Measurements from ENCODE around the gene MANSC4. TPM values are rescaled to one million over a fixed set of nuclear protein-coding genes. Genes with fewer than 3 reads are reported as not detected.
A peak's percentile ranks its signal among the peaks of the same experiment; 100 is the strongest.
"Not testable (repeated sequence)": the region's sequence is repeated elsewhere in the genome, so short reads cannot be mapped to it uniquely, and the experiment has no call there.

Gene MANSC4

GRCh38 chr12:27747111-27747820 is 32.8 kb downstream of the MANSC4 start:
- peak overlapping the region; percentile 1 for H3K4me3 ChIP-seq (ENCODE audit: low read length)
- H3K36me3 ChIP-seq (ENCODE audit: insufficient read depth, low read length) = peaks cover 21% of the 10 kb centered on the region
- peak overlapping the region; percentile 56 for H3K4me2 ChIP-seq (ENCODE audit: low read length)
- peak overlapping the region; percentile 65 for H3K9ac ChIP-seq (ENCODE audit: low read depth, low read length)
- peaks cover 28% of the 10 kb centered on the region for H3K4me1 ChIP-seq (ENCODE audit: control insufficient read depth, insufficient read depth, low read length)
- no peaks in the 10 kb centered on the region for H3K9me3 ChIP-seq (replicated peaks; ENCODE audit: low read length)
- no peaks in the 10 kb centered on the region for H3K27me3 ChIP-seq (ENCODE audit: control insufficient read depth, insufficient read depth, low read length)

- H3K36me3 ChIP-seq (ENCODE audit: insufficient read depth, low read length) = peaks cover 20% of the 10 kb centered on the region
- peaks cover 28% of the 10 kb centered on the region for H3K4me1 ChIP-seq (ENCODE audit: control insufficient read depth, insufficient read depth, low read length)
- H3K9me3 ChIP-seq (replicated peaks; ENCODE audit: low read length); H3K9ac ChIP-seq (ENCODE audit: low read depth, low read length); H3K4me2 ChIP-seq (ENCODE audit: low read length); H3K27me3 ChIP-seq (ENCODE audit: control insufficient read depth, insufficient read depth, low read length); H3K4me3 ChIP-seq (ENCODE audit: low read length): not testable (repeated sequence)
Observed at GRCh38 chr12:27745734-27746133, 34.3 kb downstream of the MANSC4 start.

- Histone ChIP-seq H3K9me3 (replicated peaks; ENCODE audit: low read length) (no peaks in the 10 kb centered on the region), H3K9ac (ENCODE audit: low read depth, low read length) (no peak overlapping the region), H3K36me3 (ENCODE audit: insufficient read depth, low read length) (peaks cover 19% of the 10 kb centered on the region), H3K4me3 (ENCODE audit: low read length) (no peak overlapping the region), H3K4me2 (ENCODE audit: low read length) (no peak overlapping the region), H3K27me3 (ENCODE audit: control insufficient read depth, insufficient read depth, low read length) (no peaks in the 10 kb centered on the region), H3K4me1 (ENCODE audit: control insufficient read depth, insufficient read depth, low read length) (peaks cover 26% of the 10 kb centered on the region)
Observed at GRCh38 chr12:27743601-27744000, 36.4 kb downstream of the MANSC4 start.

- H3K27me3 ChIP-seq (ENCODE audit: control insufficient read depth, insufficient read depth, low read length); H3K4me3 ChIP-seq (ENCODE audit: low read length); H3K9ac ChIP-seq (ENCODE audit: low read depth, low read length); H3K4me2 ChIP-seq (ENCODE audit: low read length); H3K9me3 ChIP-seq (replicated peaks; ENCODE audit: low read length); H3K4me1 ChIP-seq (ENCODE audit: control insufficient read depth, insufficient read depth, low read length): not testable (repeated sequence)
- peaks cover 35% of the 10 kb centered on the region for H3K36me3 ChIP-seq (ENCODE audit: insufficient read depth, low read length)
Observed at GRCh38 chr12:27734321-27734720, 45.7 kb downstream of the MANSC4 start.

GRCh38 chr12:27733791-27734190 is 46.2 kb downstream of the MANSC4 start:
- H3K4me1 ChIP-seq (ENCODE audit: control insufficient read depth, insufficient read depth, low read length) = no peaks in the 10 kb centered on the region
- H3K27me3 ChIP-seq (ENCODE audit: control insufficient read depth, insufficient read depth, low read length) = no peaks in the 10 kb centered on the region
- no peaks in the 10 kb centered on the region for H3K9me3 ChIP-seq (replicated peaks; ENCODE audit: low read length)
- H3K36me3 ChIP-seq (ENCODE audit: insufficient read depth, low read length) = peaks cover 35% of the 10 kb centered on the region
- H3K4me2 ChIP-seq (ENCODE audit: low read length) = no peak overlapping the region
- H3K9ac ChIP-seq (ENCODE audit: low read depth, low read length) = no peak overlapping the region
- no peak overlapping the region for H3K4me3 ChIP-seq (ENCODE audit: low read length)

- no peak overlapping the region for H3K9ac ChIP-seq (ENCODE audit: low read depth, low read length)
- peaks cover 36% of the 10 kb centered on the region for H3K36me3 ChIP-seq (ENCODE audit: insufficient read depth, low read length)
Observed at GRCh38 chr12:27733052-27733656, 46.9 kb downstream of the MANSC4 start.

GRCh38 chr12:27732281-27732680 is 47.8 kb downstream of the MANSC4 start:
- Histone ChIP-seq H3K36me3 (ENCODE audit: insufficient read depth, low read length) (peaks cover 28% of the 10 kb centered on the region), H3K9me3 (replicated peaks; ENCODE audit: low read length) (no peaks in the 10 kb centered on the region), H3K4me2 (ENCODE audit: low read length) (no peak overlapping the region), H3K4me3 (ENCODE audit: low read length) (no peak overlapping the region), H3K27me3 (ENCODE audit: control insufficient read depth, insufficient read depth, low read length) (no peaks in the 10 kb centered on the region), H3K9ac (ENCODE audit: low read depth, low read length) (no peak overlapping the region), H3K4me1 (ENCODE audit: control insufficient read depth, insufficient read depth, low read length) (no peaks in the 10 kb centered on the region)

More at GRCh38 chr12:27733052-27733656, 46.9 kb downstream of the MANSC4 start:
- no peaks in the 10 kb centered on the region for H3K9me3 ChIP-seq (replicated peaks; ENCODE audit: low read length)
- H3K4me3 ChIP-seq (ENCODE audit: low read length) = no peak overlapping the region
- no peaks in the 10 kb centered on the region for H3K4me1 ChIP-seq (ENCODE audit: control insufficient read depth, insufficient read depth, low read length)
- H3K4me2 ChIP-seq (ENCODE audit: low read length) = no peak overlapping the region
- H3K27me3 ChIP-seq (ENCODE audit: control insufficient read depth, insufficient read depth, low read length) = no peaks in the 10 kb centered on the region

- Histone ChIP-seq H3K36me3 (ENCODE audit: insufficient read depth, low read length) (peaks cover 28% of the 10 kb centered on the region), H3K27me3 (ENCODE audit: control insufficient read depth, insufficient read depth, low read length) (no peaks in the 10 kb centered on the region), H3K4me1 (ENCODE audit: control insufficient read depth, insufficient read depth, low read length) (no peaks in the 10 kb centered on the region), H3K4me3 (ENCODE audit: low read length) (no peak overlapping the region), H3K9me3 (replicated peaks; ENCODE audit: low read length) (no peaks in the 10 kb centered on the region), H3K4me2 (ENCODE audit: low read length) (no peak overlapping the region), H3K9ac (ENCODE audit: low read depth, low read length) (no peak overlapping the region)
Observed at GRCh38 chr12:27730097-27730588, 49.9 kb downstream of the MANSC4 start.

- H3K4me1 ChIP-seq (ENCODE audit: control insufficient read depth, insufficient read depth, low read length) = no peaks in the 10 kb centered on the region
- no peak overlapping the region for H3K4me3 ChIP-seq (ENCODE audit: low read length)
- H3K9ac ChIP-seq (ENCODE audit: low read depth, low read length) = no peak overlapping the region
- peaks cover 29% of the 10 kb centered on the region for H3K36me3 ChIP-seq (ENCODE audit: insufficient read depth, low read length)
- H3K27me3 ChIP-seq (ENCODE audit: control insufficient read depth, insufficient read depth, low read length) = no peaks in the 10 kb centered on the region
- H3K9me3 ChIP-seq (replicated peaks; ENCODE audit: low read length) = no peaks in the 10 kb centered on the region
- H3K4me2 ChIP-seq (ENCODE audit: low read length) = no peak overlapping the region
Observed at GRCh38 chr12:27723212-27723611, 56.8 kb downstream of the MANSC4 start.

Small RNAs within 50 kb of the gene (small RNA-seq; reads per million reads assigned to genes)
- not detected for gene RF00019
- not detected for gene RF02271

Measured in skeletal muscle satellite cell (primary cell).